ENCODE measurements around the gene AKAP6.
"Not testable (repeated sequence)": the region's sequence is repeated elsewhere in the genome, so short reads cannot be mapped to it uniquely, and the experiment has no call there.

AKAP6 gene

GRCh38 chr14:32443890-32444661 is 115.0 kb downstream of the AKAP6 start:
- no peak for DNase-seq (ENCODE audit: low read depth in 2 of 2, low spot score in 1 of 2)

- DNase-seq (ENCODE audit: low read depth in 2 of 2, low spot score in 1 of 2), result no peak
Measured at GRCh38 chr14:32447371-32447770, 118.3 kb downstream of the AKAP6 start.

GRCh38 chr14:32449648-32450047 is 120.5 kb downstream of the AKAP6 start:
- no peak for DNase-seq (ENCODE audit: low read depth in 2 of 2, low spot score in 1 of 2)

- no peak for DNase-seq (ENCODE audit: low read depth in 2 of 2, low spot score in 1 of 2)
Measured at GRCh38 chr14:32450919-32451675, 122.0 kb downstream of the AKAP6 start.

GRCh38 chr14:32453857-32454810 is 125.0 kb downstream of the AKAP6 start:
- DNase-seq (ENCODE audit: low read depth in 2 of 2, low spot score in 1 of 2), result no peak

- no peak for DNase-seq (ENCODE audit: low read depth in 2 of 2, low spot score in 1 of 2)
Measured at GRCh38 chr14:32457213-32457920, 128.3 kb downstream of the AKAP6 start.

- DNase-seq (ENCODE audit: low read depth in 2 of 2, low spot score in 1 of 2), result no peak
Measured at GRCh38 chr14:32458720-32459119, 129.6 kb downstream of the AKAP6 start.

- no peak for DNase-seq (ENCODE audit: low read depth in 2 of 2, low spot score in 1 of 2)
Measured at GRCh38 chr14:32460267-32460666, 131.2 kb downstream of the AKAP6 start.

GRCh38 chr14:32462553-32462952 is 133.5 kb downstream of the AKAP6 start:
- DNase-seq (ENCODE audit: low read depth in 2 of 2, low spot score in 1 of 2), result not testable (repeated sequence)

- DNase-seq (ENCODE audit: low read depth in 2 of 2, low spot score in 1 of 2), result no peak
Measured at GRCh38 chr14:32468955-32469354, 139.9 kb downstream of the AKAP6 start.

- DNase-seq (ENCODE audit: low read depth in 2 of 2, low spot score in 1 of 2), result no peak
Measured at GRCh38 chr14:32469388-32470160, 140.5 kb downstream of the AKAP6 start.

GRCh38 chr14:32470161-32470715 is 141.1 kb downstream of the AKAP6 start:
- no peak for DNase-seq (ENCODE audit: low read depth in 2 of 2, low spot score in 1 of 2)

- DNase-seq (ENCODE audit: low read depth in 2 of 2, low spot score in 1 of 2), result no peak
Measured at GRCh38 chr14:32471181-32471580, 142.1 kb downstream of the AKAP6 start.

- no peak for DNase-seq (ENCODE audit: low read depth in 2 of 2, low spot score in 1 of 2)
Measured at GRCh38 chr14:32472076-32472475, 143.0 kb downstream of the AKAP6 start.

GRCh38 chr14:32472512-32473463 is 143.7 kb downstream of the AKAP6 start:
- DNase-seq (ENCODE audit: low read depth in 2 of 2, low spot score in 1 of 2), result no peak

- DNase-seq (ENCODE audit: low read depth in 2 of 2, low spot score in 1 of 2), result no peak
Measured at GRCh38 chr14:32473464-32473855, 144.4 kb downstream of the AKAP6 start.

GRCh38 chr14:32474478-32475195 is 145.5 kb downstream of the AKAP6 start:
- no peak for DNase-seq (ENCODE audit: low read depth in 2 of 2, low spot score in 1 of 2)

- no peak for DNase-seq (ENCODE audit: low read depth in 2 of 2, low spot score in 1 of 2)
Measured at GRCh38 chr14:32476532-32476931, 147.4 kb downstream of the AKAP6 start.
